ENCODE data around the gene FBN1.
A peak's percentile ranks its signal among the peaks of the same experiment; 100 is the strongest.

The FBN1 gene

GRCh38 chr15:48564690-48565089 is 80.8 kb downstream of the FBN1 start:
- DNase-seq (ENCODE audit: low spot score) = no peak
- TF ChIP-seq, protein P1, sequence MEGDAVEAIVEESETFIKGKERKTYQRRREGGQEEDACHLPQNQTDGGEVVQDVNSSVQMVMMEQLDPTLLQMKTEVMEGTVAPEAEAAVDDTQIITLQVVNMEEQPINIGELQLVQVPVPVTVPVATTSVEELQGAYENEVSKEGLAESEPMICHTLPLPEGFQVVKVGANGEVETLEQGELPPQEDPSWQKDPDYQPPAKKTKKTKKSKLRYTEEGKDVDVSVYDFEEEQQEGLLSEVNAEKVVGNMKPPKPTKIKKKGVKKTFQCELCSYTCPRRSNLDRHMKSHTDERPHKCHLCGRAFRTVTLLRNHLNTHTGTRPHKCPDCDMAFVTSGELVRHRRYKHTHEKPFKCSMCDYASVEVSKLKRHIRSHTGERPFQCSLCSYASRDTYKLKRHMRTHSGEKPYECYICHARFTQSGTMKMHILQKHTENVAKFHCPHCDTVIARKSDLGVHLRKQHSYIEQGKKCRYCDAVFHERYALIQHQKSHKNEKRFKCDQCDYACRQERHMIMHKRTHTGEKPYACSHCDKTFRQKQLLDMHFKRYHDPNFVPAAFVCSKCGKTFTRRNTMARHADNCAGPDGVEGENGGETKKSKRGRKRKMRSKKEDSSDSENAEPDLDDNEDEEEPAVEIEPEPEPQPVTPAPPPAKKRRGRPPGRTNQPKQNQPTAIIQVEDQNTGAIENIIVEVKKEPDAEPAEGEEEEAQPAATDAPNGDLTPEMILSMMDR (IDR thresholded peaks at IDR 0.05; ENCODE audit: extremely low read depth, missing control alignments) = no peak

GRCh38 chr15:48563934-48564333 is 81.6 kb downstream of the FBN1 start:
- DNase-seq (ENCODE audit: low spot score) = no peak
- TF ChIP-seq, protein P1 (IDR thresholded peaks at IDR 0.05; ENCODE audit: extremely low read depth, missing control alignments) = no peak

GRCh38 chr15:48560321-48561051 is 85.0 kb downstream of the FBN1 start:
- peak; percentile 7 for DNase-seq (ENCODE audit: low spot score)
- TF ChIP-seq, protein P1 (IDR thresholded peaks at IDR 0.05; ENCODE audit: extremely low read depth, missing control alignments) = no peak

DNA sequence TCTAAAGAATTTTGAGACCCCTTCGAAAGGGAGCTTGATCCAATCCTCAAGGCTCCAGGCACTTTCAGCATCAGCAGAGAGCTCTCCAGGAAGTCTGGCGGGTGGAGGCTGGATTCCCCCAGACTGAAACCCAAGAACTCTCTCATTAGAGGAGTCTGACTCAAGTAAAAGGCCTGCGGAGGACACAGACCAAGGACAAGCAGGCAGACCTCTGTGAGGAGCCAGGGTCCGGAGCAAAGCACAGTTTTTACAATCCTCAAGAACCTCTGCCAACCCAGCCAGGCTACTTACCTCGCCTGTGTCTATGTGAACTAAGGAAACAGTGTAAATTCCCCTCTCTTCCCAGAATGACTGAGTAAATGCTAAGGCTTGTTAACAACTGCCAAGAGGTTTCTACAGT is 86.2 kb downstream of the FBN1 start:
- TF ChIP-seq, protein P1 (IDR thresholded peaks at IDR 0.05; ENCODE audit: extremely low read depth, missing control alignments) = no peak
- no peak for DNase-seq (ENCODE audit: low spot score)

- DNase-seq (ENCODE audit: low spot score) = no peak
- TF ChIP-seq, protein P1 (IDR thresholded peaks at IDR 0.05; ENCODE audit: extremely low read depth, missing control alignments) = no peak
Measured at GRCh38 chr15:48558226-48558625, 87.3 kb downstream of the FBN1 start.

- TF ChIP-seq, protein P1 (IDR thresholded peaks at IDR 0.05; ENCODE audit: extremely low read depth, missing control alignments) = no peak
- no peak for DNase-seq (ENCODE audit: low spot score)
Measured at GRCh38 chr15:48557335-48557734, 88.2 kb downstream of the FBN1 start.

DNA sequence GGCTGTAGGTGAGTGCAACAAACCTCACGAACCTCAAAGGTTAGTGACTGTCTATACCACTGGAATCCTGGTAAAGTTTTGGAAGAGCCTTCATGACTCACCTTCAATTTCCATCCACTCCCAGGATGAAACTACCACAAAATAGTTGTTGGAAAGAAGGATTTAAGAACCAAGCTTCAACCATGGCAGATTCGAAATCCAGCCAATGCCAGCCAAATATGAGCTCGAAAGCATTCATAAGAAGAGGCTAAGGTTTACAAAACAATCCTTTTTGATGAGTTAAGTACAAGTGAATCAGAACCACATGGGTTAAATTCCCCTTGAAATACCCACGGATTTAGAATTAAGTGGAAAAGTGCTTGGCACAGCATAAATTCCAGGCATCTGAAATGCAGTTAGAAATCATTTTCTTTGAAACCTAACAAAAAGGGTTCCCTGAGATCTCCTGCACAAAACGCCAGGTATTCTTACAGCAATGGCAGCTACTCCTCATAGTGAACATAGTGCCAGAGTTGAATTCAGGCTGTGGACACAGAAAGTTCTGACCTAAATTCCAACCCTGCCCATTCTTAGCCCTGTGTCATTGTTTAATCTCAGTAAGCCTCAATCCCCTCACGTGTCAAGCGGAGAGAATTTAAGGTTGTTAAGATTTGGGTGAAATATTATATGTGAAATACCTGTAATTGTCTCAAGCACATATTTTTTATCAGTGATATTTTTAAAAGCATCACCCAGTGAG is 89.2 kb downstream of the FBN1 start:
- no peak for DNase-seq (ENCODE audit: low spot score)
- TF ChIP-seq, protein P1 (IDR thresholded peaks at IDR 0.05; ENCODE audit: extremely low read depth, missing control alignments) = no peak
